K562 (cell line): ENCODE measurements around the gene MYEF2. TPM values are rescaled to one million over a fixed set of nuclear protein-coding genes. Genes with fewer than 3 reads are reported as not detected.

Source experiments
- ATAC-seq: fragments of 200-7000 bp; cut with Tn5 transposase; 3 replicates; pipeline ENCODE4 v1.9.1; 2020; ENCODE audit warnings: moderate library complexity
- BruUV-seq: library from RNA; stranded (reverse); fragments of 400-500 nt; replicated peaks from 2 replicates; lab custom pipeline; 2021; lab: Mats Ljungman, UMichigan
- CTCF ChIA-PET: fragments of 300-600 bp; formaldehyde crosslinking; extraction: SDS; loops from one replicate; lab custom pipeline; 2021; ENCODE audit warnings: low intra/inter-chr PET ratio; lab: Yijun Ruan, JAX
- POLR2A ChIA-PET: fragments of 300-600, 350-650 bp; sonication (Branson Sonifier 250); formaldehyde crosslinking; extraction: SDS; loops from one replicate; lab custom pipeline; 2021; ENCODE audit warnings: antibody characterized with exemption, inconsistent platforms; lab: Yijun Ruan, JAX
- DNase-seq, 4 experiments: peaks; one replicate each; pipeline versions ENCODE4 v3.0.0 to v3.0.0-alpha.2; 2011 to 2018; ENCODE audit warnings: low spot score in 3 of 4, mixed read lengths in 3 of 4; ENCODE audit errors: extremely low read depth in 1 of 4
- FAIRE-seq: peaks from 2 replicates; lab custom pipeline; 2011; peaks lifted over from hg19 to GRCh38; lab: Jason Lieb, UNC
- H2AFZ ChIP-seq: 2 replicates; pipeline ENCODE4 v1.6.0; 2011; ENCODE audit warnings: low read depth, low read length, control low read depth, inconsistent platforms
- H3K27ac ChIP-seq: fragments of 200-600 bp; 3 replicates; pipeline ENCODE4 v1.8.0; 2011; ENCODE audit warnings: low read depth, mild to moderate bottlenecking, control low read depth, inconsistent platforms, low read length, moderate library complexity, mixed read lengths; ENCODE audit errors: extremely low read depth
- H3K27me3 ChIP-seq, 2 experiments: fragments of 300-600 bp in 1 of 2; 2 replicates in 1 of 2; 3 replicates in 1 of 2; pipeline versions ENCODE4 v1.6.0 to v1.8.0; 2011; ENCODE audit warnings: inconsistent platforms in 2 of 2, low read length in 2 of 2, mild to moderate bottlenecking in 1 of 2, mixed read lengths in 1 of 2, moderate library complexity in 1 of 2; ENCODE audit not compliant: control insufficient read depth in 2 of 2, insufficient read depth in 2 of 2
- H3K36me3 ChIP-seq: fragments of 300-600 bp; 3 replicates; pipeline ENCODE4 v1.8.0; 2011; ENCODE audit warnings: mild to moderate bottlenecking, low read length, inconsistent platforms; ENCODE audit not compliant: control insufficient read depth, insufficient read depth
- H3K4me1 ChIP-seq, 2 experiments: fragments of 200-600 bp in 1 of 2; replicated peaks in 1 of 2; 2 replicates in 1 of 2; 3 replicates in 1 of 2; pipeline versions ENCODE4 v1.5.1 to v1.8.0; 2011; ENCODE audit warnings: inconsistent platforms in 2 of 2, low read length in 2 of 2, mild to moderate bottlenecking in 1 of 2, mixed read lengths in 1 of 2, moderate library complexity in 1 of 2; ENCODE audit not compliant: control insufficient read depth in 2 of 2, insufficient read depth in 2 of 2
- H3K4me2 ChIP-seq: 2 replicates; pipeline ENCODE4 v1.6.1; 2011; ENCODE audit warnings: low read length, control low read depth, inconsistent platforms, mixed read lengths; ENCODE audit not compliant: insufficient read depth
- H3K4me3 ChIP-seq: fragments of 200-600 bp; sonication (generic), shearing (Covaris generic); 2 replicates; pipeline ENCODE4 v1.5.1; 2016; ENCODE audit warnings: control low read depth, inconsistent platforms
- H3K79me2 ChIP-seq: fragments of 200-600 bp; 3 replicates; pipeline ENCODE4 v1.8.0; 2011; ENCODE audit warnings: low read length, inconsistent platforms; ENCODE audit not compliant: control insufficient read depth, insufficient read depth
- H3K9ac ChIP-seq, 2 experiments: 2 replicates each; pipeline versions ENCODE4 v1.6.0 to v1.6.1; 2011; ENCODE audit warnings: low read depth in 2 of 2, low read length in 2 of 2, control low read depth in 1 of 2, inconsistent platforms in 1 of 2, mild to moderate bottlenecking in 1 of 2, mixed read lengths in 1 of 2; ENCODE audit not compliant: insufficient read depth in 1 of 2
- H3K9me1 ChIP-seq: one replicate; pipeline ENCODE4 v1.6.0; 2011; ENCODE audit warnings: inconsistent platforms, mild to moderate bottlenecking, low read length, moderate library complexity; ENCODE audit not compliant: control insufficient read depth, insufficient read depth
- H3K9me3 ChIP-seq: replicated peaks from 2 replicates; pipeline ENCODE4 v1.5.1; 2011; ENCODE audit warnings: low read depth, low read length, inconsistent platforms; ENCODE audit not compliant: control insufficient read depth, insufficient read depth
- H4K20me1 ChIP-seq: replicated peaks from 2 replicates; pipeline ENCODE4 v1.6.1; 2011; ENCODE audit warnings: low read length, inconsistent platforms, mixed read lengths; ENCODE audit not compliant: control insufficient read depth, insufficient read depth
- CAMTA2 ChIP-seq: fragments of 250-450 bp; sonication (Bioruptor Pico); conservative IDR thresholded peaks from 2 replicates; pipeline ENCODE4 v1.5.1; 2022
- FIP1L1 ChIP-seq: fragments of 200-400 bp; formaldehyde crosslinking; IDR thresholded peaks from 2 replicates; pipeline ENCODE4 v1.6.1; 2018; ENCODE audit warnings: mild to moderate bottlenecking, low read depth, low read length; ENCODE audit not compliant: poor library complexity, severe bottlenecking
- KDM4B ChIP-seq, 2 experiments: fragments of 450-650 bp in 1 of 2; sonication (generic) in 1 of 2; IDR thresholded peaks; 2 replicates each; pipeline ENCODE4 v1.6.1; 2016 to 2017; ENCODE audit warnings: borderline replicate concordance in 2 of 2, antibody characterized with exemption in 1 of 2, low read depth in 1 of 2, mild to moderate bottlenecking in 1 of 2
- L3MBTL2 ChIP-seq: fragments of 450-650 bp; IDR thresholded peaks from 2 replicates; pipeline ENCODE4 v1.6.1; 2016; ENCODE audit warnings: mild to moderate bottlenecking, moderate library complexity
- MIER1 ChIP-seq: fragments of 450-650 bp; IDR thresholded peaks from 2 replicates; pipeline ENCODE4 v1.6.1; 2016; ENCODE audit warnings: antibody characterized with exemption, mild to moderate bottlenecking, low read depth
- PTTG1 ChIP-seq: fragments of 450-650 bp; IDR thresholded peaks from 2 replicates; pipeline ENCODE4 v1.6.1; 2016; ENCODE audit warnings: low read depth, mild to moderate bottlenecking, missing genetic modification characterization, missing compliant biosample characterization
- SRSF9 ChIP-seq: fragments of 200-400 bp; formaldehyde crosslinking; IDR thresholded peaks from 2 replicates; pipeline ENCODE4 v1.6.1; 2017; ENCODE audit warnings: low read depth, low read length, borderline replicate concordance
- STAT5A ChIP-seq: IDR thresholded peaks from 2 replicates; pipeline ENCODE4 v1.6.1; 2012; ENCODE audit warnings: low read length, inconsistent platforms, borderline replicate concordance
- U2AF1 ChIP-seq: fragments of 200-400 bp; formaldehyde crosslinking; optimal IDR thresholded peaks from 2 replicates; pipeline ENCODE3; 2017; ENCODE audit warnings: mild to moderate bottlenecking, low read depth, low read length, moderate library complexity
- ZNF79 ChIP-seq: fragments of 250-450 bp; sonication (Bioruptor Pico); IDR thresholded peaks from 2 replicates; pipeline ENCODE4 v1.4.0; 2020; ENCODE audit warnings: low read depth, mild to moderate bottlenecking, moderate library complexity
- WGBS: fragments of 100-300 bp; shearing (Covaris generic); methylation state at CpG from one replicate; pipeline ENCODE4 v1.1.6; 2016; ENCODE audit warnings: low coverage, mixed read lengths; ENCODE audit not compliant: insufficient coverage; ENCODE audit errors: missing lambda C conversion rate; 5-methylcytosine and 5-hydroxymethylcytosine counted together
- in situ Hi-C: fragments of 300-500 bp; cut with MboI; formaldehyde crosslinking; loops from 4 replicates; pipeline ENCODE4 v1.15.0; 2018; ENCODE audit warnings: inconsistent platforms, mixed read lengths
- intact Hi-C: fragments of 100-400 bp; cut with micrococcal nuclease; formaldehyde crosslinking; loops from 2 replicates; pipeline ENCODE4 v1.14.2; 2022
- polyA plus RNA-seq, 8 experiments: library from polyadenylated mRNA; depleted of rRNA in 4 of 8; stranded (reverse) in 5 of 8; unstranded in 3 of 8; fragments of >200 nt; fragmentation: Nextera tagmentation in 2 of 8; fragmentation: Illumina TruSeq in 1 of 8; extraction: Ambion mirVana in 2 of 8; extraction: Trizol in 1 of 8; gene quantifications; 2 replicates each; pipeline versions ENCODE4 v1.2.1 to v1.2.3, GENCODE V29; 2011 to 2014; ENCODE audit warnings: inconsistent platforms in 1 of 8, missing spikeins in 1 of 8
- total RNA-seq, 7 experiments: library from RNA; depleted of rRNA in 6 of 7; stranded (reverse); fragments of >200 nt in 6 of 7; fragmentation: Illumina TruSeq in 2 of 7; extraction: Trizol in 2 of 7; gene quantifications; 2 replicates each; pipeline versions ENCODE4 v1.2.1 to v1.2.3, GENCODE V29; 2011 to 2021; ENCODE audit warnings: low replicate concordance in 1 of 7
- TF ChIP-seq, protein P1 (sequence below): fragments of 250-450 bp; sonication (Bioruptor Pico); IDR thresholded peaks from 2 replicates; pipeline ENCODE4 v1.8.0; 2021; ENCODE audit warnings: mild to moderate bottlenecking, moderate library complexity
- TF ChIP-seq, protein P2 (sequence below): fragments of 450-650 bp; IDR thresholded peaks from 2 replicates; pipeline ENCODE4 v1.6.1; 2016; ENCODE audit warnings: low read depth
- TF ChIP-seq, protein P3 (sequence below): IDR thresholded peaks from 2 replicates; pipeline ENCODE4 v1.6.1; 2016; ENCODE audit warnings: missing genetic modification characterization, missing compliant biosample characterization

The MYEF2 gene
- total and polyA plus RNA-seq, 9 of the 15 experiments (the other 6 are each of a cell fraction or from before 2014, with no cell fraction given) = 0.03 to 0.82 (median 0.19) TPM

DNA sequence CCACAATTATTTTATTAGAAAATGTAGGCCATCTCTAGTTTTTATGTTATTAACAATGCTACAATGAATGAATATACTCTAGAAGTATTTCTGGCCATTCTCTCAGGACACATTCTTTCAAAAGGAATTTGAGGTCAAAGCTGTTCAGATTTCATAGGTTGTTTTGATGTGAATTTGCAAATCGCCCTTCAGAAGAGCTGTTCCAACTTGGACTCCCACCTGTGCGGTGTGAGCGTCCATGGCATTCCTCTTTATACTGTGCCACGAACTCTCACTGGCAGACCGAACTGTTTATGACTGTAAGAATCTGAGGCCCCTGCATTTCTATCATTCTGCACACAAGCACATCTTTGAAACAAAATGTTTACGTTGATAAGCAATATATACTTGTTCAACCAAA, 75.9 kb downstream of the MYEF2 start:
- intact Hi-C loops (no loop called here), in situ Hi-C loops (no loop called here)
- FAIRE-seq = no peak
- WGBS = under 1% methylated on average over 6 of the region's 6 CpGs
- no peak overlapping the region for H3K4me3 ChIP-seq
- no peak overlapping the region for H3K4me2 ChIP-seq
- ChIA-PET CTCF (no interaction called here), POLR2A (no interaction called here)
- H3K36me3 ChIP-seq = no peaks in the 10 kb centered on the region
- no peak overlapping the region for H2AFZ ChIP-seq
- no TSS peak for BruUV-seq
- H3K27ac ChIP-seq = no peak overlapping the region
- no peaks in the 10 kb centered on the region for H3K9me1 ChIP-seq
- no peaks in the 10 kb centered on the region for H3K9me3 ChIP-seq
- no peaks in the 10 kb centered on the region for H3K27me3 ChIP-seq
- no peak for ATAC-seq
- no peaks in the 10 kb centered on the region for H3K79me2 ChIP-seq
- H3K9ac ChIP-seq = no peak overlapping the region
- H4K20me1 ChIP-seq = no peaks in the 10 kb centered on the region
- H3K4me1 ChIP-seq = no peaks in the 10 kb centered on the region
- DNase-seq = no peak
- TF ChIP-seq, protein P1, sequence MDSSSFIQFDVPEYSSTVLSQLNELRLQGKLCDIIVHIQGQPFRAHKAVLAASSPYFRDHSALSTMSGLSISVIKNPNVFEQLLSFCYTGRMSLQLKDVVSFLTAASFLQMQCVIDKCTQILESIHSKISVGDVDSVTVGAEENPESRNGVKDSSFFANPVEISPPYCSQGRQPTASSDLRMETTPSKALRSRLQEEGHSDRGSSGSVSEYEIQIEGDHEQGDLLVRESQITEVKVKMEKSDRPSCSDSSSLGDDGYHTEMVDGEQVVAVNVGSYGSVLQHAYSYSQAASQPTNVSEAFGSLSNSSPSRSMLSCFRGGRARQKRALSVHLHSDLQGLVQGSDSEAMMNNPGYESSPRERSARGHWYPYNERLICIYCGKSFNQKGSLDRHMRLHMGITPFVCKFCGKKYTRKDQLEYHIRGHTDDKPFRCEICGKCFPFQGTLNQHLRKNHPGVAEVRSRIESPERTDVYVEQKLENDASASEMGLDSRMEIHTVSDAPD (CRISPR knock-in tag) = no peak
- TF ChIP-seq SRSF9 = no peak
- TF ChIP-seq STAT5A = no peak
- no peak for TF ChIP-seq MIER1
- TF ChIP-seq CAMTA2 (CRISPR knock-in tag) = no peak
- TF ChIP-seq KDM4B (IDR thresholded peaks at IDR 0.05; ENCODE audit: borderline replicate concordance in 2 of 2, low read depth in 1 of 2) = no peak
- TF ChIP-seq L3MBTL2 = no peak
- no peak for TF ChIP-seq FIP1L1
- no peak for TF ChIP-seq ZNF79 (CRISPR knock-in tag)
- no peak for TF ChIP-seq PTTG1 (tag)
- no peak for TF ChIP-seq U2AF1
- TF ChIP-seq, protein P2, sequence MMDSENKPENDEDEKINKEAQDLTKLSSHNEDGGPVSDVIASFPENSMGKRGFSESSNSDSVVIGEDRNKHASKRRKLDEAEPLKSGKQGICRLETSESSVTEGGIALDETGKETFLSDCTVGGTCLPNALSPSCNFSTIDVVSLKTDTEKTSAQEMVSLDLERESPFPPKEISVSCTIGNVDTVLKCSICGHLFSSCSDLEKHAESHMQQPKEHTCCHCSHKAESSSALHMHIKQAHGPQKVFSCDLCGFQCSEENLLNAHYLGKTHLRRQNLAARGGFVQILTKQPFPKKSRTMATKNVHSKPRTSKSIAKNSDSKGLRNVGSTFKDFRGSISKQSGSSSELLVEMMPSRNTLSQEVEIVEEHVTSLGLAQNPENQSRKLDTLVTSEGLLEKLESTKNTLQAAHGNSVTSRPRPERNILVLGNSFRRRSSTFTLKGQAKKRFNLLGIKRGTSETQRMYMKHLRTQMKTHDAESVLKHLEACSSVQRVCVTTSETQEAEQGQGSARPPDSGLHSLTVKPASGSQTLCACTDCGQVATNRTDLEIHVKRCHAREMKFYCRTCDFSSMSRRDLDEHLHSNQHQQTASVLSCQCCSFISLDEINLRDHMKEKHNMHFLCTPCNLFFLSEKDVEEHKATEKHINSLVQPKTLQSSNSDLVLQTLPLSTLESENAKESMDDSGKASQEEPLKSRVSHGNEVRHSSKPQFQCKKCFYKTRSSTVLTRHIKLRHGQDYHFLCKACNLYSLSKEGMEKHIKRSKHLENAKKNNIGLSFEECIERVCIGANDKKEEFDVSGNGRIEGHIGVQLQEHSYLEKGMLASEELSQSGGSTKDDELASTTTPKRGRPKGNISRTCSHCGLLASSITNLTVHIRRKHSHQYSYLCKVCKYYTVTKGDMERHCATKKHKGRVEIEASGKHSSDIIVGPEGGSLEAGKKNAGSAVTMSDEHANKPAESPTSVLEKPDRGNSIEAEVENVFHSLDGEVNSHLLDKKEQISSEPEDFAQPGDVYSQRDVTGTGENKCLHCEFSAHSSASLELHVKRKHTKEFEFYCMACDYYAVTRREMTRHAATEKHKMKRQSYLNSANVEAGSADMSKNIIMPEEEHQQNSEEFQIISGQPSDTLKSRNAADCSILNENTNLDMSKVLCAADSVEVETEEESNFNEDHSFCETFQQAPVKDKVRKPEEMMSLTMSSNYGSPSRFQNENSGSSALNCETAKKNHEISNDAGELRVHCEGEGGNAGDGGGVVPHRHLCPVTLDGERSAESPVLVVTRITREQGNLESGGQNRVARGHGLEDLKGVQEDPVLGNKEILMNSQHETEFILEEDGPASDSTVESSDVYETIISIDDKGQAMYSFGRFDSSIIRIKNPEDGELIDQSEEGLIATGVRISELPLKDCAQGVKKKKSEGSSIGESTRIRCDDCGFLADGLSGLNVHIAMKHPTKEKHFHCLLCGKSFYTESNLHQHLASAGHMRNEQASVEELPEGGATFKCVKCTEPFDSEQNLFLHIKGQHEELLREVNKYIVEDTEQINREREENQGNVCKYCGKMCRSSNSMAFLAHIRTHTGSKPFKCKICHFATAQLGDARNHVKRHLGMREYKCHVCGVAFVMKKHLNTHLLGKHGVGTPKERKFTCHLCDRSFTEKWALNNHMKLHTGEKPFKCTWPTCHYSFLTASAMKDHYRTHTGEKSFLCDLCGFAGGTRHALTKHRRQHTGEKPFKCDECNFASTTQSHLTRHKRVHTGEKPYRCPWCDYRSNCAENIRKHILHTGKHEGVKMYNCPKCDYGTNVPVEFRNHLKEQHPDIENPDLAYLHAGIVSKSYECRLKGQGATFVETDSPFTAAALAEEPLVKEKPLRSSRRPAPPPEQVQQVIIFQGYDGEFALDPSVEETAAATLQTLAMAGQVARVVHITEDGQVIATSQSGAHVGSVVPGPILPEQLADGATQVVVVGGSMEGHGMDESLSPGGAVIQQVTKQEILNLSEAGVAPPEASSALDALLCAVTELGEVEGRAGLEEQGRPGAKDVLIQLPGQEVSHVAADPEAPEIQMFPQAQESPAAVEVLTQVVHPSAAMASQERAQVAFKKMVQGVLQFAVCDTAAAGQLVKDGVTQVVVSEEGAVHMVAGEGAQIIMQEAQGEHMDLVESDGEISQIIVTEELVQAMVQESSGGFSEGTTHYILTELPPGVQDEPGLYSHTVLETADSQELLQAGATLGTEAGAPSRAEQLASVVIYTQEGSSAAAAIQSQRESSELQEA = no peak
- TF ChIP-seq, protein P3, sequence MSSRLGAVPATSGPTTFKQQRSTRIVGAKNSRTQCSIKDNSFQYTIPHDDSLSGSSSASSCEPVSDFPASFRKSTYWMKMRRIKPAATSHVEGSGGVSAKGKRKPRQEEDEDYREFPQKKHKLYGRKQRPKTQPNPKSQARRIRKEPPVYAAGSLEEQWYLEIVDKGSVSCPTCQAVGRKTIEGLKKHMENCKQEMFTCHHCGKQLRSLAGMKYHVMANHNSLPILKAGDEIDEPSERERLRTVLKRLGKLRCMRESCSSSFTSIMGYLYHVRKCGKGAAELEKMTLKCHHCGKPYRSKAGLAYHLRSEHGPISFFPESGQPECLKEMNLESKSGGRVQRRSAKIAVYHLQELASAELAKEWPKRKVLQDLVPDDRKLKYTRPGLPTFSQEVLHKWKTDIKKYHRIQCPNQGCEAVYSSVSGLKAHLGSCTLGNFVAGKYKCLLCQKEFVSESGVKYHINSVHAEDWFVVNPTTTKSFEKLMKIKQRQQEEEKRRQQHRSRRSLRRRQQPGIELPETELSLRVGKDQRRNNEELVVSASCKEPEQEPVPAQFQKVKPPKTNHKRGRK (tag) = no peak
